Stimulated activated CD4-positive, alpha-beta T cell treated with anti-CD3 and anti-CD28 coated beads, Interleukin-12 subunit alpha, Interleukin-12 subunit beta, amount 100 ng/mL, for 24 hours (primary cell): Measurements from ENCODE around the gene NINL.
"Not testable (repeated sequence)": the region's sequence is repeated elsewhere in the genome, so short reads cannot be mapped to it uniquely, and the experiment has no call there.

Experiments
- DNase-seq, 2 experiments: peaks; one replicate each; pipeline ENCODE4 v3.0.0-alpha.2; 2020; ENCODE audit warnings: low read depth in 2 of 2

Gene NINL

GRCh38 chr20:25503936-25504335, 81.4 kb downstream of the NINL start:
- DNase-seq = no peak

DNA sequence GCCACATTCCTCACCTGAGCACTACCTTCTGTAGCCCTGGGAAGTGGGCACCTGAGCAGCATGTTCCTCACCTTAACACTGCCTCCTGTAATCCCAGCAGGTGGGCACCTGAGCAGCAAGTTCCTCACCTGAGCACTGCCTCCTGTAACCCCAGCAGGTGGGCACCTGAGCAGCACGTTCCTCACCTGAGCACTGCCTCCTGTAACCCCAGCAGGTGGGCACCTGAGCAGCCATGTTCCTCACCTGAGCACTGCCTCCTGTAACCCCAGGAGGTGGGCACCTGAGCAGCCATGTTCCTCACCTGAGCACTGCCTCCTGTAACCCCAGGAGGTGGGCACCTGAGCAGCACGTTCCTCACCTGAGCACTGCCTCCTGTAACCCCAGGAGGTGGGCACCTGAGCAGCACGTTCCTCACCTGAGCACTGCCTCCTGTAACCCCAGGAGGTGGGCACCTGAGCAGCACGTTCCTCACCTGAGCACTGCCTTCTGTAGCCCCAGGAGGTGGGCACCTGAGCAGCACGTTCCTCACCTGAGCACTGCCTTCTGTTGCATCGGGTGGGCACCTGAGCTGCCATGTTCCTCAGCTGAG, 82.2 kb downstream of the NINL start:
- DNase-seq = not testable (repeated sequence)

- DNase-seq = no peak
Measured at GRCh38 chr20:25500880-25501351, 84.4 kb downstream of the NINL start.

DNA sequence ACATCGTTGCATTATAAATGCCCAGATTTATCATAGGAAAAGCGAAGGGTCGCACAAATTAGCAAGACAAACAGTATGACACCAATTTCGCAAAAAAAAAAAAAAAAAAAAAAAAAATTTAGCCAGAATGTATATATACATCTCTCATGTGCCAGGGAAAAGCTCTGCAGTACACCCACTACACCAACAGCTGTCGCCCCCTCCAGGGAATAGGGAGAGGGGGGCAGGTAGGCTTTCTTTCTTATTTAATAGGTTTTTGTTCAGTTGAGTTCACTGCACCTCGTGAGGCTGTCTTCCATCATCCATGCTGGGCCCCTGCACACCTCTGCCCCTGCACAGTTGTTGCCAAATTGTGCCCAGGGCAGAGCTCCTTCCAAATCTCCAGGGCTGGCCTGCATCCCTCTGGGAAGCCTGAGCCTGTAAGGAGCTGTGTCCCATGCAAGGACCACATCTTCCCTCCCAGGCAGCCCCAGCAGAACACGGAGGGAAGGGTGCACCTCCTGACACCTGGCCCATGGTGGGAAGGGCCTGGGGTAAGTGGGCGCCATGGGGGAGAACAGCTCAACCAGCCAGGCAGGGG, 85.4 kb downstream of the NINL start:
- no peak for DNase-seq

DNA sequence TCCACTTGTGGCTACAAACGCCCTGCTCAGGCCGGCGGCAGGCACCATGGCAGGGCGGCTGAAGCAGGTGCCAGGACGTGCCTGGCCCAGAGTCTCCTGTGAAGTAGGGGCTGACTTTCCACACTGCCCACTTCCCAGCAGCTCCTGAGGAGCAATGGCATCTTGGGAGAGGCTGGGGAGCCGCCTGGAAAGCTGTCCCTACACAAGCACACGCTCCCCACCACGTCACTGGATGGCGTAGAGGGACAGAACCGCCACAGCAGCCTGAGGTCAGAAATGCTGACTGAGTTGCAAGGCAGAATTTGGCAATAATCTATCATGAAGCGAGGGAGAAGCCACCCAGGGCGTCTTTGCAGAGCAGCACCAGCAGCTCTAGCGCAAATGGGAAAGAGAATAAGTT, 86.3 kb downstream of the NINL start:
- no peak for DNase-seq

DNA sequence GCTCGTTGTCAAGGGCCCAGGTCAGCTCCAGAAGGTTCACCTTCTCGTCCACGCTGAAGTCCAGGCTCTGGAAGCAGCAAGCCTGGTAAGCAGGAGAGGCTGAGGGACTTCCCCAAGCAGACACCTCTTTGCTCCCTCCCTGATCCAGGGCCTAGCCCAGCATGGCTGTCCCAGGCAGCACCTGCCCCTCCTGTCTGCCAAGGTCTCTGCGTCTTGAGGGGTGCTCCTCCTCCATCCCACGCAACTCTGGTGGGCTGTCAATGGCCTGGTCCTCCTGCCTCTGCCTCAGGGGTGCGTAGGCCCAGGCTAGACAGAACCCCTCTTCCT, 87.1 kb downstream of the NINL start:
- no peak for DNase-seq

DNA sequence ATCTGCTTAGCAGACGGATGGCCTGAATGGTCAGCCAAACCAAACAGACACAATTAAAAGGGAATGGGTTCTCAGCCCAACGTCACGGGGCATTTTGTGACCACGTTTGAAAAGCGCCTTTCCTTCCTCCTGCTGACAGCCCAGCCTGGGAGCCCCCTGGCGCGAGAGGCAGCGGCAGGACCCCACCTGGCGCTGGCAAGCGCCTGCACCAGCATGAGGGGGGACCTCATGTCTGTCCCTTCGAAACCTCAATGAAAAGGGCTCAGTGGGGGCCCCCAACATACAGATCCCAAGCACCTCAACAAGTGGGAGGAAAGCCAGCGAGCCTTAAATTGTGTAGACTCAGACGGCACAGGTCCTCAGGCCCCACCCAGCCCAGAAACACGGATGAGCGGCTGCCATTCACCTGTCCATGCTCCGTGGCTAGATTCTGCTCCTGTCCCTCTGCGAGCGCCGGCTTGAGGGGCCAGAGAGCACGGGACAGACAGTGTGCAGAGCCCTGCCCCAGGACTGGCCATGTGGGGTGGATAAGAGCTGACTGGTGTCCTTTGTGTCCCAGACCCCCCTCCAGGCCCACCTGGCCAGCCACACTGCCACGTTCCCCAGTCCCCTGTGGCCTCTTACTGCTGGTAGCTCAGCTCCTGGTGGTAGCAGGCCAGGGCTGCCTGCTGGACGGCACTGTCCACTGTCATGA, 87.6 kb downstream of the NINL start:
- DNase-seq = no peak

DNA sequence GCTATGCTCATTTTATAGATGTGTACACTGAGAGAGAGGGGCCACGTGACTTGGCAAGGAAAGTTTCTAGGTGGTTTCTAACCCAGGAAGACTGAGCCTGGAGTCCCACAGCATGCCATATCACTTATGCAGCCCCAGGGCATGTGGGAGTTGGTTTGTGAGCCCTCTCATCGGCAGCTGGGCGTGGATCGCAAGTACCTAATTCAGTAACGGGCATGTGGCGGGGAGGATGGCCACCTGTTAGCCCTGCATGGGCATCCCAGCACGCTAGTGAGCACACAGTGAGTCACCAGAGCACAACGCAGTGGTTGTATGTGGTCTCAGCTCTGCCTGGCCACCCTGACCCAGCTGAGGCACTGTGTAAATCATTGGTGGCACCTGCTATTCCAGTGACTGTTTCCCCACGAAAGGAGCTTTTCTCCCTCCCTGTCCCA, 88.3 kb downstream of the NINL start:
- DNase-seq = no peak

- no peak for DNase-seq
Measured at GRCh38 chr20:25496165-25496967, 89.0 kb downstream of the NINL start.

DNA sequence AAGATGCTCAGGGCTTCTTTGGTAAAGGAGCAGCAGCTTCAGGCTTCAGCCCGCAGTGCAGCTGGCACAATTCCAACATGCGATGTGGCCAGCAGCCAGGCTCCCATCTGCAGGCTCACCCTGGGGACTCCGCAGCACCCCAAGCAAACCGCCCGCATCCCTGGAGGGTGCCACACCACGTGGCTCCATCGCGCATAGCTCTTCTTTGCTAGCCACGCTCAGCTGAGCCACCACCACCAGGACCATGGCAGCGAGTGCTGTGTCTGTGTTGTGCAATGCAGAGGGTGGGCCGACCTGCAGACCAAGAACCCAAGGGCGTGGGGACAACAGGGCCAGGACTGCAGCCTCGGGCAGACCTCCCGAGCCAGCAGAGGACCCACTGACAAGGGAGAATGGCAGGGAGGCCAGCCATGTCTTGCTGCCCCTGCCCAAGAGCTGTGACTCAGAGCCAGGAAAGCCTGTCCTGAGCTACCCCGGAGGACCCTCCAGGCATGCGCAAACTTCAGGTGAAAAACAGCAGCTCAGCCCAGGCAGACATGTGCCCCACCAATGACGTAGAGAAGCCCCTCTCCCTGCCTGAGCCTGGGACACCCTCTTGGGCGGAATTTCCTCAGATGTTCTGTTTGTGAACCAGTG, 90.0 kb downstream of the NINL start:
- no peak for DNase-seq

GRCh38 chr20:25494506-25495188, 90.7 kb downstream of the NINL start:
- no peak for DNase-seq

DNA sequence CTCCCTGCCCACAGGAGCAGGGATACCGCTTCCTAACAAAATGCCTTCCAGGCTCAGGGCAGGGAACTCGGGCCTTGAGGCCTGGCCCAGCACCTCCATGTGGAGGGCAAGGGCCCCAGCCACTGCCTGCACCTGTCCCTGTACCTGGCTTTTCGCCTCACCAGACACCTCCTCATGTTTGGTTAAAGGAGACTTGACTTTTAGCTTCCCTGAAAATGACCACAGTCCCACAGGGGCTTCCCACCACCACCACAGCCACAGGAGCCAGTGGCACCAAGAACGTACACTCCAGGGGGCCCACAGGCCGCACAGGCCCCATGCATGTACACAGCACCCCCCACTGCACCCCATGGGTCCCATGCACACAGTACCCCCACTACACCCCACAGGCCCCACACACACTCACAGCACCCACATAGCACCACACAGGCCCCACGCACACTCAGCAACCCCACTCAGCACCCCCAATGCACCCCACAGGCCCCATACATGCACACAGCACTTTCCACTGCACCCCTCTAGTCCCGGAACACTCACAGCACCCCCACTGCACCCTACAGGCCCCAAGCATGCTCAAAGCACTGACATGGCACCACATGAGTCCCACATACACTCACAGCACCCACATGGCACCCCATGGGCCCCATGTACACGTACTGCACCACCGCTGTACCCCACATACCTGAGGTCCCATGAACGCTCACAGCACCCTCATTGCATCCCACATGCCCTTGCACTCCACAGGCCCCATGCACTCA, 91.4 kb downstream of the NINL start:
- DNase-seq = no peak

DNA sequence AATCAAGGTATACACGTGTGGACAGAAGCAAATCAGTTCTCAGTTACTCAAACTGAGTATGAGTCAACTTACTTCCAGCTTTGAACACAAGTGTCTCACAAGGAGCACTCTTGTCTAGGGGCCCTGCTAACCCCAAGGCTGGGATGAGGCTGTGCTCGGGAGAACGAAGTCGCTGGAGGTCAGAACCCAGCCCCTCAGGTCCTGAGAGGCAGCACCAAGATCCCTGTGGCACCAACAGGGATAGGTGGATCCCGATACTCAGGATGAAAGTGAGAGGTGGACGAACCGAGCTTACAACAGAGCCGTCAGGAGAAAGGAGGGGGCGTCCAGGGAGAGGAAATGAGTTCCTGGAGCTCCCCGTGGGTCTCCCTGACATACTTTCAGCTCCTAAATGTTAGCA, 92.2 kb downstream of the NINL start:
- no peak for DNase-seq

DNA sequence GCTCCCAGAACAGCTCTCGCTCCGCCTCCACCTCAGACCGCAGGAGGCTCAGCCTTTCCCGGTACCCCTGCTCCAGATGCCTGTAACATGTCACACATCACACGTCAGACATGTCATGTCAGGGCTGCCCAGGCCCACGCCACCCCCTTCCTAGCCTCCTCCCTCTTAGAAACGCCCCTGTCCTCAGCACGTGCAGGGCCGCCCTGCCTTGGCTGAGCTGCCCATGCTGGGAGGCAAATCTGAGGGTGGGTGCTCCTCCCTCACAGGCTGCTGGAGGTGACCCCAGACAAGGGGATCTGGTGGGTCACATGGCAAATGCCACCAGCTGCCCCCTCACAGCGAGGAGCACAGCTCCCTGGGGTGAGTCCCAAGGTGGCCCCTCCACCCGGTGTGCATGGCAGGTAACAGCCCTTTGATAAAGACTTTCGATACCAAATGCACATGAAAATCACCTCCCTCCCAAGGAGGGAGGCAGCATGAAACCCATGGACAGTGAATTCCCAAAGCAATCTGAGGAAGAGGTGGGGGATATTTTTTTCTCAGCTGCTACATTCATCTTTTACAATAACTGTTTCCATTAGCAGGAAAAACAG, 93.8 kb downstream of the NINL start:
- no peak for DNase-seq

- no peak for DNase-seq
Measured at GRCh38 chr20:25490656-25491445, 94.5 kb downstream of the NINL start.

DNA sequence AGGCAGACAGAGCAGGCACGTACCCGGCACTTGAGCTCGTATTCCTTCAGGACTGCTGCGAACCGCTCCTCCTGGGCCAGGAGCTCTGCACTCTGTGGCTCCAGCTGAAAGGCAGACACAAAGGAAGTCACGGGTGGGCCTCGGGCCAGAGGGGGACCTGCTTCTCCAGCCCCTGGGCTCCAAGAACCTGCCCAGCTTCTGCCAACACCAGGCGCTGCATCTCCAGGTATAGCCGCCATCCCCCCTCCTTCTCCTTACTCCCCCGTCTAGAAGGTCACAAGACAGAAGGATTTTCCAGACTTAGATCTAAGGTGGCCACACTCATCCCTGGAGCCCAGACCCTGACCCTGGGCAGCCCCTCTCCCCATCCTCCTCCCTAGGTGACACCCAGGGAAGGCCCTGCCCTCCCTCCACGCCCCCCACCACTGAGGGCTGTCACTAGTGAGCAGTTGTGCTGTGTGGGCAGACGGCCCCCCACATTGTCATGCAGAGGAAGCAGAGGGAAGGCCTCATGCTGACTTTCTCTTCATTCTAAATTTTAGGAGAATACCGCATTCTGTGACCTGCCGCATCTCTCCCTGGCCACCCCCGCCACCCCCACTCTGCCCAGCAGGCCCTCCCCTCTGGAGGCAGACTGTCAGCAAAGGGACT, 96.0 kb downstream of the NINL start:
- DNase-seq = no peak

DNA sequence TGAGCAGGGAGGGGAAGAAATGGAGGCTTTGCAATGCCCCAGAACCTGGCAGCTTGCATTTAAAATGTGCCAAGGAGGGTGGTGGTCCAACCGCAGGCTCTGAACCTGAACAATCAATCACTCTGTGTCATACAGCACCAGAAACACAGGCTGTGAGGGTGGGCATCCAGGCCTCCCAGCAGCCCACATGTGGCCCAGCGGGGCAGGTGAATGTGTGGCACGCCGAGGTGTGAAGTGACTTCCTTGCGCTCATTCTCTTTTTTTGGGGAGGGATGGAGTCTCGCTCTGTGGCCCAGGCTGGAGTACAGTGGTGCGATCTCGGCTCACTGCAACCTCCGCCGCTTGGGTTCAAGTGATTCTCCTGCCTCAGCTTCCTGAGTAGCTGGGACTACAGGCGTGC, 97.4 kb downstream of the NINL start:
- DNase-seq = no peak

DNA sequence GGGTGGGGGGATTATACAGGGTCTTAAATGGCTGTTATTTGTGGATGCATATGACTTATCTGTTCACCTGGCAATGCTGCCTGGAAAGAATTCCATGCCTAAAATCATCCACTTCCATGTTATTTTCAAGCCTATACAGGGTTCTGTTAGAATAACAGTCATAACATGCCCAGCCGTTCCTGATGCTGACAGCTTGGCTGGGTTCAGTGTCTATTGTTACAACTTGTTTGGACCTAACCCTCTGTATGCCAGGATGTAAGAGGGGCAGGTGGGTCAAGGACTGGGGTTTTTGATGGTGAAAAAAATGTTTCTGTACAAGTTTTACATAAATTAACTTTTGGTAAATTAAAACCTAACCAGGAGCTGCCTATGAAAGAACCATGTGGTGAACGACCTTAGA, 98.0 kb downstream of the NINL start:
- no peak for DNase-seq

GRCh38 chr20:25486377-25486776, 99.0 kb downstream of the NINL start:
- no peak for DNase-seq
